ENCODE results near the gene CYREN. TPM values are rescaled to one million over a fixed set of nuclear protein-coding genes. Genes with fewer than 3 reads are reported as not detected.

Gene CYREN
- total RNA-seq, 2 experiments from 2014 or later, result 69.4 to 81.9 TPM

DNA sequence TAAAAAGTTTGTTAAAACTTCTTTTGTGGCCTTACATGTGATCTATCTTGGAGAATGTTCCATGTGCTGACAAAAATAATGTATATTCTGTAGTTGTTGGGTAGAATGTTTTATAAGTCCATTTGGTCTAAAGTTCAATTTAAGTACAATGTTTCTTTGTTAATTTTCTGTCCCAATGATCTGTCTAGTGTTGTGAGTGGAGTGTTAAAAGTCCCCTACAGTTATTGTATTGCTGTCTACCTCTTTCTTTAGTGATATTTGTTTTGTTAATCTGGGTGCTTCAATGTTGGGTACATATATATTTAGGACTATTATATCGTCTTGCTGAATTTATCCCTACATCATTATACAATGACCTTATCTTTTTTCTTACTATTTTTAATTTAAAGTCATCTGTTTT, 15.8 kb downstream of the CYREN start:
- DNase-seq (ENCODE audit: low spot score), result no peak
- H2AFZ ChIP-seq (ENCODE audit: low read length), result no peak overlapping the region
- H3K9me2 ChIP-seq (ENCODE audit: insufficient read depth, low read length), result no peaks in the 10 kb centered on the region
- H3K27ac ChIP-seq (ENCODE audit: low read depth, low read length, poor library complexity, severe bottlenecking), result no peak overlapping the region
- ChIA-PET CTCF (ENCODE audit: unreplicated experiment) (no interaction called here), POLR2A (no interaction called here)
- H3K4me3 ChIP-seq (ENCODE audit: low read depth, low read length, poor library complexity, severe bottlenecking), result no peak overlapping the region
- peaks cover 38% of the 10 kb centered on the region; the same call in 1 of the 2 replicates for H3K9me3 ChIP-seq (ENCODE audit: low read length)
- H3K36me3 ChIP-seq (ENCODE audit: insufficient read depth, low read length), result peaks cover 20% of the 10 kb centered on the region; the same call in 1 of the 2 replicates
- H3K4me2 ChIP-seq (ENCODE audit: low read length), result no peak overlapping the region
- H4K20me1 ChIP-seq (ENCODE audit: insufficient read depth, low read length), result no peaks in the 10 kb centered on the region
- intact Hi-C loops (cut with micrococcal nuclease; ENCODE audit: unreplicated experiment), result no loop called here
- peaks cover 5% of the 10 kb centered on the region for H3K4me1 ChIP-seq (ENCODE audit: insufficient read depth, low read length, poor library complexity, severe bottlenecking)
- TF ChIP-seq, protein P1, sequence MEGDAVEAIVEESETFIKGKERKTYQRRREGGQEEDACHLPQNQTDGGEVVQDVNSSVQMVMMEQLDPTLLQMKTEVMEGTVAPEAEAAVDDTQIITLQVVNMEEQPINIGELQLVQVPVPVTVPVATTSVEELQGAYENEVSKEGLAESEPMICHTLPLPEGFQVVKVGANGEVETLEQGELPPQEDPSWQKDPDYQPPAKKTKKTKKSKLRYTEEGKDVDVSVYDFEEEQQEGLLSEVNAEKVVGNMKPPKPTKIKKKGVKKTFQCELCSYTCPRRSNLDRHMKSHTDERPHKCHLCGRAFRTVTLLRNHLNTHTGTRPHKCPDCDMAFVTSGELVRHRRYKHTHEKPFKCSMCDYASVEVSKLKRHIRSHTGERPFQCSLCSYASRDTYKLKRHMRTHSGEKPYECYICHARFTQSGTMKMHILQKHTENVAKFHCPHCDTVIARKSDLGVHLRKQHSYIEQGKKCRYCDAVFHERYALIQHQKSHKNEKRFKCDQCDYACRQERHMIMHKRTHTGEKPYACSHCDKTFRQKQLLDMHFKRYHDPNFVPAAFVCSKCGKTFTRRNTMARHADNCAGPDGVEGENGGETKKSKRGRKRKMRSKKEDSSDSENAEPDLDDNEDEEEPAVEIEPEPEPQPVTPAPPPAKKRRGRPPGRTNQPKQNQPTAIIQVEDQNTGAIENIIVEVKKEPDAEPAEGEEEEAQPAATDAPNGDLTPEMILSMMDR (conservative IDR thresholded peaks at IDR 0.05; ENCODE audit: low read length), result no peak
- TF ChIP-seq EZH2phosphoT487 (IDR thresholded peaks at IDR 0.05; ENCODE audit: borderline replicate concordance, low read depth, low read length), result no peak
- H3K79me2 ChIP-seq (ENCODE audit: insufficient read depth, low read depth, low read length), result no peaks in the 10 kb centered on the region
- BruUV-seq (replicated peaks), result no TSS peak

DNA sequence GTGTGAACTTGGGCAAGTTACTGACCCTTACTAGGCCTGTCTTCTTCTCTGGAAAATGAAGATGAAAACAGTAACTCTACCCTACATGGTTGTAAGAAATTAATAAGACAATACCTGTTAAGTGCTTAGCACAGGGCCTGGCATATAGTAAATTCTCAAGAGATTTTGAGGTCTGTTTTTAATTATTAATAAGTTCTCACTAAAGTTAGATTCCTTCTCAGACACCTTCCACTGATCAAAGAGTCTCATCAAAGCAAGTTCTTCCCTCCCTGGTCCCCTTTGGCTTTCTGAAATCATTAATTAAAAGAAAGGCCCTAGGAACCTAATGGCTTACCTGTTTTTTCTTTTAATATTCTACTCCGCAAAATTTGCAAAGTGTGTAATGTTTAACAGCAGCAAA, 18.1 kb downstream of the CYREN start:
- no peak for DNase-seq (ENCODE audit: low spot score)
- Histone ChIP-seq H3K27ac (ENCODE audit: low read depth, low read length, poor library complexity, severe bottlenecking) (no peak overlapping the region), H3K4me1 (ENCODE audit: insufficient read depth, low read length, poor library complexity, severe bottlenecking) (peaks cover 9% of the 10 kb centered on the region), H3K36me3 (ENCODE audit: insufficient read depth, low read length) (no peaks in the 10 kb centered on the region), H2AFZ (ENCODE audit: low read length) (no peak overlapping the region), H3K4me3 (ENCODE audit: low read depth, low read length, poor library complexity, severe bottlenecking) (no peak overlapping the region), H4K20me1 (ENCODE audit: insufficient read depth, low read length) (no peaks in the 10 kb centered on the region), H3K9me3 (ENCODE audit: low read length) (peaks cover 30% of the 10 kb centered on the region; the same call in 1 of the 2 replicates), H3K79me2 (ENCODE audit: insufficient read depth, low read depth, low read length) (no peaks in the 10 kb centered on the region), H3K4me2 (ENCODE audit: low read length) (no peak overlapping the region), H3K9me2 (ENCODE audit: insufficient read depth, low read length) (no peaks in the 10 kb centered on the region)
- intact Hi-C loops (cut with micrococcal nuclease; ENCODE audit: unreplicated experiment), result no loop called here
- CTCF ChIA-PET (ENCODE audit: unreplicated experiment), result no interaction called here
- POLR2A ChIA-PET, result no interaction called here
- TF ChIP-seq, protein P1 (conservative IDR thresholded peaks at IDR 0.05; ENCODE audit: low read length), result no peak
- no peak for TF ChIP-seq EZH2phosphoT487 (IDR thresholded peaks at IDR 0.05; ENCODE audit: borderline replicate concordance, low read depth, low read length)
- BruUV-seq (replicated peaks), result no TSS peak

DNA sequence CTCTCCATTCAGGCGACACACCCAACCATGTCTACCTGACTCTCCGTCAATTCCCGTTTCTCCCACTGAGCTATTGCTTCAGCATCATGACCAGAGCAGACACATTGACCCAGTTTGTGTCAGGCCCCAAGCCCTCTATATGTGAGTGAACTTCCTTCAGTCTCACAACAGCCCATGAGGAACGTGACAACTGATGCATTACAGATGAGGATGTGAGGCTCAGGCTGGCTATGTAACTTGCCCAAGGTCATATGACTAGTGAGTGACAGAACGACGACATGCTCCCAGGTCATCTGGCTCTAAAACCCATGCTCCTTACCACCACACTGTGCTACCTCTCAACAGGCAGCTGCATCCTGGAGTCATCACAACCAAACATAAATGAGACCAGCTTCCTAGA, 19.0 kb downstream of the CYREN start:
- Histone ChIP-seq H3K4me2 (ENCODE audit: low read length) (no peak overlapping the region), H3K9me3 (ENCODE audit: low read length) (peaks cover 22% of the 10 kb centered on the region; the same call in 1 of the 2 replicates), H3K4me1 (ENCODE audit: insufficient read depth, low read length, poor library complexity, severe bottlenecking) (peaks cover 9% of the 10 kb centered on the region), H4K20me1 (ENCODE audit: insufficient read depth, low read length) (no peaks in the 10 kb centered on the region), H3K9me2 (ENCODE audit: insufficient read depth, low read length) (no peaks in the 10 kb centered on the region), H2AFZ (ENCODE audit: low read length) (no peak overlapping the region), H3K79me2 (ENCODE audit: insufficient read depth, low read depth, low read length) (no peaks in the 10 kb centered on the region), H3K4me3 (ENCODE audit: low read depth, low read length, poor library complexity, severe bottlenecking) (no peak overlapping the region), H3K36me3 (ENCODE audit: insufficient read depth, low read length) (no peaks in the 10 kb centered on the region), H3K27ac (ENCODE audit: low read depth, low read length, poor library complexity, severe bottlenecking) (no peak overlapping the region)
- TF ChIP-seq, protein P1 (conservative IDR thresholded peaks at IDR 0.05; ENCODE audit: low read length), result no peak
- TF ChIP-seq EZH2phosphoT487 (IDR thresholded peaks at IDR 0.05; ENCODE audit: borderline replicate concordance, low read depth, low read length), result no peak
- intact Hi-C loops (cut with micrococcal nuclease; ENCODE audit: unreplicated experiment), result no loop called here
- ChIA-PET POLR2A (no interaction called here), CTCF (ENCODE audit: unreplicated experiment) (no interaction called here)
- no peak for DNase-seq (ENCODE audit: low spot score)
- no TSS peak for BruUV-seq (replicated peaks)
